Neural progenitor cell (in vitro differentiated cells): Measurements from ENCODE around the gene ORAI1. TPM values are rescaled to one million over a fixed set of nuclear protein-coding genes. Genes with fewer than 3 reads are reported as not detected.

Experiments
- DNase-seq: peaks from one replicate; pipeline ENCODE4 v3.0.0-alpha.2; 2016; ENCODE audit warnings: low spot score
- H2AFZ ChIP-seq: fragments of 200-600 bp; sonication (generic); replicated peaks from 2 replicates; pipeline ENCODE4 v1.6.1; 2016; ENCODE audit warnings: antibody characterized with exemption
- H3F3A ChIP-seq: fragments of 200-600 bp; sonication (generic); 2 replicates; pipeline ENCODE4 v1.6.1; 2016; ENCODE audit warnings: antibody characterized with exemption, low read depth
- H3K27ac ChIP-seq: fragments of 200-600 bp; sonication (generic); 2 replicates; pipeline ENCODE4 v1.5.1; 2016; ENCODE audit warnings: mild to moderate bottlenecking
- H3K27me3 ChIP-seq: fragments of 200-600 bp; sonication (generic); 2 replicates; pipeline ENCODE4 v1.6.1; 2016; ENCODE audit warnings: mild to moderate bottlenecking, moderate library complexity
- H3K36me3 ChIP-seq: fragments of 200-600 bp; sonication (generic); 2 replicates; pipeline ENCODE4 v1.5.1; 2016
- H3K4me1 ChIP-seq: fragments of 200-600 bp; sonication (generic); 2 replicates; pipeline ENCODE4 v1.6.1; 2016; ENCODE audit warnings: mixed run types
- H3K4me2 ChIP-seq: fragments of 200-600 bp; sonication (generic); 2 replicates; pipeline ENCODE4 v1.6.1; 2016
- H3K4me3 ChIP-seq: fragments of 200-600 bp; sonication (generic); 2 replicates; pipeline ENCODE4 v1.5.1; 2016
- H3K79me2 ChIP-seq: fragments of 200-600 bp; sonication (generic); 2 replicates; pipeline ENCODE4 v1.6.1; 2016; ENCODE audit warnings: low read depth
- H3K9ac ChIP-seq: fragments of 200-600 bp; sonication (generic); 2 replicates; pipeline ENCODE4 v1.6.1; 2016
- H3K9me3 ChIP-seq: fragments of 200-600 bp; sonication (generic); 2 replicates; pipeline ENCODE4 v1.5.1; 2016; ENCODE audit warnings: low read depth
- H4K20me1 ChIP-seq: fragments of 200-600 bp; sonication (generic); 2 replicates; pipeline ENCODE4 v1.6.1; 2016; ENCODE audit warnings: low read depth
- H3K27ac Mint-ChIP-seq: 3 replicates; pipeline ENCODE4 v1.8.0; 2021; ENCODE audit warnings: mixed read lengths
- H3K27me3 Mint-ChIP-seq: 2 replicates; pipeline ENCODE4 v1.8.0; 2022; ENCODE audit warnings: low read depth, mild to moderate bottlenecking, inconsistent platforms, moderate library complexity, mixed read lengths; ENCODE audit not compliant: insufficient read depth
- H3K36me3 Mint-ChIP-seq: 3 replicates; pipeline ENCODE4 v1.8.0; 2021; ENCODE audit warnings: mixed read lengths
- H3K4me1 Mint-ChIP-seq: 3 replicates; pipeline ENCODE4 v1.8.0; 2021; ENCODE audit warnings: mixed read lengths
- H3K4me3 Mint-ChIP-seq: 3 replicates; pipeline ENCODE4 v1.8.0; 2021; ENCODE audit warnings: mild to moderate bottlenecking, moderate library complexity, mixed read lengths
- H3K9me3 Mint-ChIP-seq: 3 replicates; pipeline ENCODE4 v1.8.0; 2020; ENCODE audit warnings: mixed read lengths
- EZH2 ChIP-seq: fragments of 200-600 bp; sonication (generic); IDR thresholded peaks from 2 replicates; pipeline ENCODE4 v1.6.1; 2017; ENCODE audit warnings: antibody characterized with exemption, mild to moderate bottlenecking, moderate library complexity
- EZH2phosphoT487 ChIP-seq: fragments of 200-600 bp; sonication (generic); IDR thresholded peaks from 2 replicates; pipeline ENCODE4 v1.6.1; 2017; ENCODE audit warnings: antibody characterized with exemption
- total RNA-seq: library from RNA; depleted of rRNA; stranded (reverse); fragments of >200 nt; gene quantifications from 2 replicates; pipeline ENCODE4 v1.2.3, GENCODE V29; 2015; ENCODE audit warnings: low replicate concordance
- TF ChIP-seq, protein P1 (sequence below): fragments of 200-600 bp; sonication (generic); IDR thresholded peaks from 2 replicates; pipeline ENCODE4 v1.5.1; 2017; ENCODE audit warnings: antibody characterized with exemption, mild to moderate bottlenecking

The ORAI1 gene
- total RNA-seq, 1 donor from 2014 or later: 8.0 TPM

GRCh38 chr12:121590476-121591143 is 35.7 kb upstream of the ORAI1 start:
- Mint-ChIP-seq H3K36me3 (peaks cover 7% of the 10 kb centered on the region), H3K4me3 (peak overlapping the region; percentile 81), H3K4me1 (peaks cover 32% of the 10 kb centered on the region), H3K27me3 (peaks cover 3% of the 10 kb centered on the region), H3K27ac (peak overlapping the region; percentile 99), H3K9me3 (no peaks in the 10 kb centered on the region)
- Histone ChIP-seq H2AFZ (no peak overlapping the region), H3K36me3 (no peaks in the 10 kb centered on the region), H3K27me3 (no peaks in the 10 kb centered on the region), H3K9me3 (no peaks in the 10 kb centered on the region), H3K4me3 (peak overlapping the region; percentile 37), H3K27ac (peak overlapping the region; percentile 92), H3K9ac (peak overlapping the region; percentile 40), H3K4me2 (peak overlapping the region; percentile 81), H3F3A (peaks cover 24% of the 10 kb centered on the region), H4K20me1 (no peaks in the 10 kb centered on the region), H3K4me1 (peaks cover 17% of the 10 kb centered on the region), H3K79me2 (peaks cover 54% of the 10 kb centered on the region)
- TF ChIP-seq EZH2phosphoT487: no peak
- TF ChIP-seq, protein P1, sequence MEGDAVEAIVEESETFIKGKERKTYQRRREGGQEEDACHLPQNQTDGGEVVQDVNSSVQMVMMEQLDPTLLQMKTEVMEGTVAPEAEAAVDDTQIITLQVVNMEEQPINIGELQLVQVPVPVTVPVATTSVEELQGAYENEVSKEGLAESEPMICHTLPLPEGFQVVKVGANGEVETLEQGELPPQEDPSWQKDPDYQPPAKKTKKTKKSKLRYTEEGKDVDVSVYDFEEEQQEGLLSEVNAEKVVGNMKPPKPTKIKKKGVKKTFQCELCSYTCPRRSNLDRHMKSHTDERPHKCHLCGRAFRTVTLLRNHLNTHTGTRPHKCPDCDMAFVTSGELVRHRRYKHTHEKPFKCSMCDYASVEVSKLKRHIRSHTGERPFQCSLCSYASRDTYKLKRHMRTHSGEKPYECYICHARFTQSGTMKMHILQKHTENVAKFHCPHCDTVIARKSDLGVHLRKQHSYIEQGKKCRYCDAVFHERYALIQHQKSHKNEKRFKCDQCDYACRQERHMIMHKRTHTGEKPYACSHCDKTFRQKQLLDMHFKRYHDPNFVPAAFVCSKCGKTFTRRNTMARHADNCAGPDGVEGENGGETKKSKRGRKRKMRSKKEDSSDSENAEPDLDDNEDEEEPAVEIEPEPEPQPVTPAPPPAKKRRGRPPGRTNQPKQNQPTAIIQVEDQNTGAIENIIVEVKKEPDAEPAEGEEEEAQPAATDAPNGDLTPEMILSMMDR: no peak
- no peak for TF ChIP-seq EZH2
- peak; percentile 74 for DNase-seq

GRCh38 chr12:121592320-121592719 is 34.0 kb upstream of the ORAI1 start:
- peaks cover 27% of the 10 kb centered on the region for H3K4me1 Mint-ChIP-seq
- Histone ChIP-seq H3K4me3 (no peak overlapping the region), H2AFZ (no peak overlapping the region), H3K79me2 (peaks cover 37% of the 10 kb centered on the region), H3K9ac (no peak overlapping the region), H3K4me1 (peaks cover 9% of the 10 kb centered on the region), H3K27ac (no peak overlapping the region), H3K27me3 (no peaks in the 10 kb centered on the region), H3K36me3 (no peaks in the 10 kb centered on the region), H4K20me1 (no peaks in the 10 kb centered on the region), H3K9me3 (no peaks in the 10 kb centered on the region), H3F3A (peaks cover 21% of the 10 kb centered on the region), H3K4me2 (no peak overlapping the region)
- peaks cover 12% of the 10 kb centered on the region for H3K36me3 Mint-ChIP-seq
- peak overlapping the region; percentile 81 for H3K27ac Mint-ChIP-seq
- no peaks in the 10 kb centered on the region for H3K9me3 Mint-ChIP-seq
- peaks cover 3% of the 10 kb centered on the region for H3K27me3 Mint-ChIP-seq
- DNase-seq: no peak
- TF ChIP-seq, protein P1: no peak
- TF ChIP-seq EZH2phosphoT487 (no peak), EZH2 (no peak)
- peak overlapping the region; percentile 39 for H3K4me3 Mint-ChIP-seq

GRCh38 chr12:121595520-121595919 is 30.8 kb upstream of the ORAI1 start:
- no peak overlapping the region for H2AFZ ChIP-seq
- H3K27me3 ChIP-seq: no peaks in the 10 kb centered on the region
- Mint-ChIP-seq H3K36me3 (peaks cover 13% of the 10 kb centered on the region), H3K9me3 (no peaks in the 10 kb centered on the region), H3K27ac (no peak overlapping the region), H3K27me3 (peaks cover 3% of the 10 kb centered on the region), H3K4me1 (peaks cover 28% of the 10 kb centered on the region), H3K4me3 (no peak overlapping the region)
- H3K4me1 ChIP-seq: peaks cover 6% of the 10 kb centered on the region
- no peak overlapping the region for H3K4me3 ChIP-seq
- H3K27ac ChIP-seq: no peak overlapping the region
- no peaks in the 10 kb centered on the region for H4K20me1 ChIP-seq
- no peaks in the 10 kb centered on the region for H3K36me3 ChIP-seq
- no peak overlapping the region for H3K9ac ChIP-seq
- H3K79me2 ChIP-seq: peaks cover 9% of the 10 kb centered on the region
- H3K4me2 ChIP-seq: no peak overlapping the region
- TF ChIP-seq, protein P1: no peak
- no peak for TF ChIP-seq EZH2
- TF ChIP-seq EZH2phosphoT487: no peak
- H3K9me3 ChIP-seq: no peaks in the 10 kb centered on the region
- no peak for DNase-seq
- peaks cover 19% of the 10 kb centered on the region for H3F3A ChIP-seq
